Measurements from ENCODE around the gene HYPK.
"Not testable (repeated sequence)": the region's sequence is repeated elsewhere in the genome, so short reads cannot be mapped to it uniquely, and the experiment has no call there.

HYPK gene

GRCh38 chr15:43795197-43795596, 5.2 kb upstream of the HYPK start:
- in situ Hi-C loops (cut with HindIII; ENCODE audit: low sequenced_read_pairs) = no loop called here

GRCh38 chr15:43795997-43796396, 4.4 kb upstream of the HYPK start:
- in situ Hi-C loops (cut with HindIII; ENCODE audit: low sequenced_read_pairs) = no loop called here

GRCh38 chr15:43796566-43796965, 3.8 kb upstream of the HYPK start:
- in situ Hi-C loops (cut with HindIII; ENCODE audit: low sequenced_read_pairs) = no loop called here

- in situ Hi-C loops (cut with HindIII; ENCODE audit: low sequenced_read_pairs) = no loop called here
Observed at GRCh38 chr15:43799209-43799944, 1.0 kb upstream of the HYPK start.

- in situ Hi-C loops (cut with HindIII; ENCODE audit: low sequenced_read_pairs) = no loop called here
Observed at GRCh38 chr15:43799945-43800285, 484 bp upstream of the HYPK start, which contains the start of gene SERINC4. TSS of gene SERINC4 (minus strand) at chr15:43800220. CDS start at chr15:43799986, 234 bp downstream.

GRCh38 chr15:43802676-43803075, 2.3 kb downstream of the HYPK start:
- in situ Hi-C loops (cut with HindIII; ENCODE audit: low sequenced_read_pairs) = not testable (repeated sequence)

- in situ Hi-C loops (cut with HindIII; ENCODE audit: low sequenced_read_pairs) = no loop called here
Observed at GRCh38 chr15:43808435-43808950, 8.1 kb downstream of the HYPK start.

GRCh38 chr15:43808960-43809678, 8.7 kb downstream of the HYPK start:
- in situ Hi-C loops (cut with HindIII; ENCODE audit: low sequenced_read_pairs) = no loop called here

- in situ Hi-C loops (cut with HindIII; ENCODE audit: low sequenced_read_pairs) = not testable (repeated sequence)
Observed at GRCh38 chr15:43815064-43815463, 14.7 kb downstream of the HYPK start.

GRCh38 chr15:43821505-43821904, 21.1 kb downstream of the HYPK start:
- in situ Hi-C loops (cut with HindIII; ENCODE audit: low sequenced_read_pairs) = no loop called here

- in situ Hi-C loops (cut with HindIII; ENCODE audit: low sequenced_read_pairs) = no loop called here
Observed at GRCh38 chr15:43824302-43825246, 24.2 kb downstream of the HYPK start, which contains the start of gene MFAP1. TSS of gene MFAP1 (minus strand) at chr15:43824690. CDS start at chr15:43824569, 121 bp downstream.

- in situ Hi-C loops (cut with HindIII; ENCODE audit: low sequenced_read_pairs) = not testable (repeated sequence)
Observed at GRCh38 chr15:43825305-43825704, 24.9 kb downstream of the HYPK start.

GRCh38 chr15:43826029-43826507, 25.7 kb downstream of the HYPK start:
- in situ Hi-C loops (cut with HindIII; ENCODE audit: low sequenced_read_pairs) = no loop called here

GRCh38 chr15:43826508-43827341, 26.3 kb downstream of the HYPK start, which contains the start of gene WDR76:
TSS of gene WDR76 (plus strand) at chr15:43827002. CDS start at chr15:43827033, 31 bp downstream.
- in situ Hi-C loops (cut with HindIII; ENCODE audit: low sequenced_read_pairs) = no loop called here

GRCh38 chr15:43828061-43828657, 27.8 kb downstream of the HYPK start:
- in situ Hi-C loops (cut with HindIII; ENCODE audit: low sequenced_read_pairs) = no loop called here

GRCh38 chr15:43829951-43830540, 29.6 kb downstream of the HYPK start:
- in situ Hi-C loops (cut with HindIII; ENCODE audit: low sequenced_read_pairs) = not testable (repeated sequence)

- in situ Hi-C loops (cut with HindIII; ENCODE audit: low sequenced_read_pairs) = not testable (repeated sequence)
Observed at GRCh38 chr15:43830691-43831275, 30.4 kb downstream of the HYPK start.

GRCh38 chr15:43831519-43832052, 31.2 kb downstream of the HYPK start:
- in situ Hi-C loops (cut with HindIII; ENCODE audit: low sequenced_read_pairs) = not testable (repeated sequence)
